ENCODE measurements around the gene NOTCH2NLA. TPM values are rescaled to one million over a fixed set of nuclear protein-coding genes. Genes with fewer than 3 reads are reported as not detected.
"Not testable (repeated sequence)": the region's sequence is repeated elsewhere in the genome, so short reads cannot be mapped to it uniquely, and the experiment has no call there.

Gene NOTCH2NLA
- total and polyA plus RNA-seq, 10 of the 15 experiments (the other 5 are each of a cell fraction or from before 2014, with no cell fraction given): 0.71 to 6.4 (median 1.8) TPM

GRCh38 chr1:146248643-146249042 is 19.8 kb upstream of the NOTCH2NLA start:
- H3K79me2 ChIP-seq (ENCODE audit: control insufficient read depth, insufficient read depth, low read length); H3K27me3 ChIP-seq (replicated peaks in 1 of 2; ENCODE audit: control insufficient read depth in 2 of 2, insufficient read depth in 2 of 2, low read length in 1 of 2); H3K9me3 ChIP-seq (replicated peaks; ENCODE audit: control insufficient read depth, insufficient read depth, low read length); H3K4me3 ChIP-seq; BruUV-seq (replicated peaks); H3K4me2 ChIP-seq (ENCODE audit: control insufficient read depth, insufficient read depth); FAIRE-seq; POLR2A ChIA-PET; CTCF ChIA-PET; H3K9ac ChIP-seq (ENCODE audit: control insufficient read depth, insufficient read depth, low read length); intact Hi-C loops (cut with micrococcal nuclease; ENCODE audit: unreplicated experiment); in situ Hi-C loops (cut with MboI); DNase-seq (ENCODE audit: low read depth, low spot score); H3K27ac ChIP-seq (ENCODE audit: control insufficient read depth, insufficient read depth); H3K4me1 ChIP-seq (ENCODE audit: control insufficient read depth, insufficient read depth, low read length); H2AFZ ChIP-seq (ENCODE audit: control insufficient read depth, low read depth, low read length); H4K20me1 ChIP-seq (ENCODE audit: control insufficient read depth, insufficient read depth); H3K36me3 ChIP-seq (ENCODE audit: control insufficient read depth in 2 of 2, insufficient read depth in 2 of 2, low read length in 1 of 2); ATAC-seq; SMC1A ChIA-PET (ENCODE audit: uncharacterized antibody, unreplicated experiment); RAD21 ChIA-PET (ENCODE audit: unreplicated experiment): not testable (repeated sequence)
- no CpG with 5 or more reads among the region's 4 CpGs for WGBS (ENCODE audit: insufficient coverage, insufficient replicate concordance, low lambda C conversion rate, missing lambda C conversion rate)

- DNase-seq (ENCODE audit: low read depth, low spot score); H3K4me2 ChIP-seq (ENCODE audit: control insufficient read depth, insufficient read depth); SMC1A ChIA-PET (ENCODE audit: uncharacterized antibody, unreplicated experiment); FAIRE-seq; BruUV-seq (replicated peaks); H4K20me1 ChIP-seq (ENCODE audit: control insufficient read depth, insufficient read depth); ATAC-seq; intact Hi-C loops (cut with micrococcal nuclease; ENCODE audit: unreplicated experiment); H3K9ac ChIP-seq (ENCODE audit: control insufficient read depth, insufficient read depth, low read length); POLR2A ChIA-PET; H3K4me1 ChIP-seq (ENCODE audit: control insufficient read depth, insufficient read depth, low read length); H3K27me3 ChIP-seq (replicated peaks in 1 of 2; ENCODE audit: control insufficient read depth in 2 of 2, insufficient read depth in 2 of 2, low read length in 1 of 2); CTCF ChIA-PET; H2AFZ ChIP-seq (ENCODE audit: control insufficient read depth, low read depth, low read length); H3K4me3 ChIP-seq; H3K79me2 ChIP-seq (ENCODE audit: control insufficient read depth, insufficient read depth, low read length); H3K9me3 ChIP-seq (replicated peaks; ENCODE audit: control insufficient read depth, insufficient read depth, low read length); H3K36me3 ChIP-seq (ENCODE audit: control insufficient read depth in 2 of 2, insufficient read depth in 2 of 2, low read length in 1 of 2); RAD21 ChIA-PET (ENCODE audit: unreplicated experiment); in situ Hi-C loops (cut with MboI); H3K27ac ChIP-seq (ENCODE audit: control insufficient read depth, insufficient read depth): not testable (repeated sequence)
- WGBS (ENCODE audit: insufficient coverage, insufficient replicate concordance, low lambda C conversion rate, missing lambda C conversion rate): no CpG with 5 or more reads among the region's 2 CpGs
Measured at GRCh38 chr1:146236626-146237025, 7.8 kb upstream of the NOTCH2NLA start.

- BruUV-seq (replicated peaks); SMC1A ChIA-PET (ENCODE audit: uncharacterized antibody, unreplicated experiment); intact Hi-C loops (cut with micrococcal nuclease; ENCODE audit: unreplicated experiment): not testable (repeated sequence)
Measured at GRCh38 chr1:146236026-146236601, 7.3 kb upstream of the NOTCH2NLA start.

GRCh38 chr1:146228144-146228682 is 608 bp downstream of the NOTCH2NLA start:
- H3K4me3 ChIP-seq: not testable (repeated sequence)

More at GRCh38 chr1:146236026-146236601, 7.3 kb upstream of the NOTCH2NLA start:
- CTCF ChIA-PET; H3K36me3 ChIP-seq (ENCODE audit: control insufficient read depth in 2 of 2, insufficient read depth in 2 of 2, low read length in 1 of 2); H3K27ac ChIP-seq (ENCODE audit: control insufficient read depth, insufficient read depth); DNase-seq (ENCODE audit: low read depth, low spot score); H3K4me2 ChIP-seq (ENCODE audit: control insufficient read depth, insufficient read depth); H3K9ac ChIP-seq (ENCODE audit: control insufficient read depth, insufficient read depth, low read length); H2AFZ ChIP-seq (ENCODE audit: control insufficient read depth, low read depth, low read length); H3K4me3 ChIP-seq; H3K4me1 ChIP-seq (ENCODE audit: control insufficient read depth, insufficient read depth, low read length); FAIRE-seq; POLR2A ChIA-PET; H4K20me1 ChIP-seq (ENCODE audit: control insufficient read depth, insufficient read depth); in situ Hi-C loops (cut with MboI); H3K79me2 ChIP-seq (ENCODE audit: control insufficient read depth, insufficient read depth, low read length); RAD21 ChIA-PET (ENCODE audit: unreplicated experiment); H3K27me3 ChIP-seq (replicated peaks in 1 of 2; ENCODE audit: control insufficient read depth in 2 of 2, insufficient read depth in 2 of 2, low read length in 1 of 2); H3K9me3 ChIP-seq (replicated peaks; ENCODE audit: control insufficient read depth, insufficient read depth, low read length): not testable (repeated sequence)
- peak; percentile 34; the same call in 2 of the 3 replicates for ATAC-seq
- no CpG with 5 or more reads among the region's 5 CpGs for WGBS (ENCODE audit: insufficient coverage, insufficient replicate concordance, low lambda C conversion rate, missing lambda C conversion rate)

More at GRCh38 chr1:146228144-146228682, 608 bp downstream of the NOTCH2NLA start:
- H3K9me3 ChIP-seq (replicated peaks; ENCODE audit: control insufficient read depth, insufficient read depth, low read length); CTCF ChIA-PET; SMC1A ChIA-PET (ENCODE audit: uncharacterized antibody, unreplicated experiment); H3K36me3 ChIP-seq (ENCODE audit: control insufficient read depth in 2 of 2, insufficient read depth in 2 of 2, low read length in 1 of 2); H3K9ac ChIP-seq (ENCODE audit: control insufficient read depth, insufficient read depth, low read length); H3K79me2 ChIP-seq (ENCODE audit: control insufficient read depth, insufficient read depth, low read length); POLR2A ChIA-PET; H3K27me3 ChIP-seq (replicated peaks in 1 of 2; ENCODE audit: control insufficient read depth in 2 of 2, insufficient read depth in 2 of 2, low read length in 1 of 2); DNase-seq (ENCODE audit: low read depth, low spot score); H3K27ac ChIP-seq (ENCODE audit: control insufficient read depth, insufficient read depth); intact Hi-C loops (cut with micrococcal nuclease; ENCODE audit: unreplicated experiment); H4K20me1 ChIP-seq (ENCODE audit: control insufficient read depth, insufficient read depth); in situ Hi-C loops (cut with MboI); H3K4me2 ChIP-seq (ENCODE audit: control insufficient read depth, insufficient read depth); H3K4me1 ChIP-seq (ENCODE audit: control insufficient read depth, insufficient read depth, low read length); RAD21 ChIA-PET (ENCODE audit: unreplicated experiment); H2AFZ ChIP-seq (ENCODE audit: control insufficient read depth, low read depth, low read length); FAIRE-seq: not testable (repeated sequence)
- WGBS (ENCODE audit: insufficient coverage, insufficient replicate concordance, low lambda C conversion rate, missing lambda C conversion rate): under 1% methylated on average over 15 of the region's 53 CpGs
- peak; percentile 66 for ATAC-seq
- TSS peak; percentile 63 for BruUV-seq (replicated peaks)

All from GM12878 (cell line).